SU-DHL-6 (cell line): ENCODE results near the gene DOCK11.

Source experiments
- CTCF ChIP-seq: fragments of 200-600 bp; sonication (generic); IDR thresholded peaks from one replicate; pipeline ENCODE4 v1.5.1; 2017; ENCODE audit warnings: antibody characterized with exemption, mild to moderate bottlenecking, low read length, moderate library complexity; ENCODE audit not compliant: insufficient read depth, poor library complexity, severe bottlenecking
- EZH2phosphoT487 ChIP-seq: fragments of 200-600 bp; sonication (generic), shearing (Covaris generic); conservative IDR thresholded peaks from 2 replicates; pipeline ENCODE4 v1.6.1; 2018; ENCODE audit warnings: mild to moderate bottlenecking, antibody characterized with exemption, low read length, moderate library complexity, mixed read lengths

- peak; percentile 36 for TF ChIP-seq CTCF
- TF ChIP-seq EZH2phosphoT487, result no peak
These were observed 108.4 kb downstream of the DOCK11 start for GRCh38 chrX:118603981-118604380.
